Coronary artery (tissue), 2 donors: Measurements from ENCODE around the gene THSD7A.

ENCODE experiments used
- DNase-seq: peaks from one replicate; pipeline ENCODE4 v3.0.0-alpha.2; 2017; ENCODE audit warnings: low spot score
- H3K27ac ChIP-seq, 2 donors: fragments of 200-600 bp; sonication (generic); one replicate each; pipeline ENCODE4 v1.5.1; 2016 to 2019
- H3K4me3 ChIP-seq: fragments of 200-600 bp; sonication (generic); 2 replicates; pipeline ENCODE4 v1.5.1; 2016; ENCODE audit warnings: mild to moderate bottlenecking, moderate library complexity
- TF ChIP-seq, protein P1 (sequence below): fragments of 200-600 bp; sonication (generic); IDR thresholded peaks from one replicate; pipeline ENCODE4 v1.5.1; 2019; ENCODE audit warnings: antibody characterized with exemption

THSD7A gene

GRCh38 chr7:11848251-11848650 is 16.3 kb upstream of the THSD7A start:
- no peak for DNase-seq
- Histone ChIP-seq H3K4me3 (no peak overlapping the region), H3K27ac (no peak overlapping the region)
- TF ChIP-seq, protein P1, sequence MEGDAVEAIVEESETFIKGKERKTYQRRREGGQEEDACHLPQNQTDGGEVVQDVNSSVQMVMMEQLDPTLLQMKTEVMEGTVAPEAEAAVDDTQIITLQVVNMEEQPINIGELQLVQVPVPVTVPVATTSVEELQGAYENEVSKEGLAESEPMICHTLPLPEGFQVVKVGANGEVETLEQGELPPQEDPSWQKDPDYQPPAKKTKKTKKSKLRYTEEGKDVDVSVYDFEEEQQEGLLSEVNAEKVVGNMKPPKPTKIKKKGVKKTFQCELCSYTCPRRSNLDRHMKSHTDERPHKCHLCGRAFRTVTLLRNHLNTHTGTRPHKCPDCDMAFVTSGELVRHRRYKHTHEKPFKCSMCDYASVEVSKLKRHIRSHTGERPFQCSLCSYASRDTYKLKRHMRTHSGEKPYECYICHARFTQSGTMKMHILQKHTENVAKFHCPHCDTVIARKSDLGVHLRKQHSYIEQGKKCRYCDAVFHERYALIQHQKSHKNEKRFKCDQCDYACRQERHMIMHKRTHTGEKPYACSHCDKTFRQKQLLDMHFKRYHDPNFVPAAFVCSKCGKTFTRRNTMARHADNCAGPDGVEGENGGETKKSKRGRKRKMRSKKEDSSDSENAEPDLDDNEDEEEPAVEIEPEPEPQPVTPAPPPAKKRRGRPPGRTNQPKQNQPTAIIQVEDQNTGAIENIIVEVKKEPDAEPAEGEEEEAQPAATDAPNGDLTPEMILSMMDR: no peak

- no peak for DNase-seq
- TF ChIP-seq, protein P1: no peak
- Histone ChIP-seq H3K4me3 (peak overlapping the region; percentile 15), H3K27ac (no peak overlapping the region)
These were observed 15.3 kb upstream of the THSD7A start for GRCh38 chr7:11847336-11847735.

GRCh38 chr7:11846361-11846955 is 14.5 kb upstream of the THSD7A start:
- Histone ChIP-seq H3K27ac (no peak overlapping the region), H3K4me3 (no peak overlapping the region)
- TF ChIP-seq, protein P1: no peak
- no peak for DNase-seq

GRCh38 chr7:11843113-11843765 is 11.2 kb upstream of the THSD7A start:
- TF ChIP-seq, protein P1: no peak
- DNase-seq: no peak
- Histone ChIP-seq H3K27ac (no peak overlapping the region), H3K4me3 (no peak overlapping the region)

DNA sequence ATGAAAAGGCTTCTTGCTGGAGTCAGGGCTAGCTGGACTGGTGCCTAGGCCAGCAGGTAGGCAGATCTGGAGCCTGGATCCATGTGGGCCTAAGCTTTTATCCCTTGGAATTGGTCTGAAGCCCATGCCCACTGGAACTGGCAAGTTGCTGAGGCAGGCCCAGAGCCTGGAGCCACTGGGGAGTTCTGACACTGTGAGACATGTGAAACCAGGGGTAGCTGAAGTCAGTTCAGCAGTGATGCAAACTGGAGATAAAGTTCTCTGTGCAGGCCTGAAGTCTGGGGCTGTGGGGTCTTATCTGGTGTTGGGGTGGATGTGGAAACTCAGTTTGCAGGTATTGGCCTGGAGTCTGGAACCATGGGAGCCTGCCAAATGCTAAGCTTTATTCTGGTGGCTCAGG is 9.7 kb upstream of the THSD7A start:
- H3K27ac ChIP-seq: no peak overlapping the region
- no peak overlapping the region for H3K4me3 ChIP-seq
- TF ChIP-seq, protein P1: no peak
- DNase-seq: no peak

- TF ChIP-seq, protein P1: no peak
These were observed 3.3 kb upstream of the THSD7A start for GRCh38 chr7:11835260-11835659.

GRCh38 chr7:11833431-11833830 is 1.4 kb upstream of the THSD7A start:
- H3K27ac ChIP-seq: no peak overlapping the region
- no peak for DNase-seq
- TF ChIP-seq, protein P1: no peak
- H3K4me3 ChIP-seq: no peak overlapping the region

More at GRCh38 chr7:11835260-11835659, 3.3 kb upstream of the THSD7A start:
- no peak for DNase-seq
- Histone ChIP-seq H3K27ac (no peak overlapping the region), H3K4me3 (no peak overlapping the region)
